IMR-90 (cell line): ENCODE measurements around the gene MRPL50. TPM values are rescaled to one million over a fixed set of nuclear protein-coding genes. Genes with fewer than 3 reads are reported as not detected.

ENCODE experiments used
- ATAC-seq: fragments of 200-7000 bp; cut with Tn5 transposase; 2 replicates; pipeline ENCODE4 v1.9.1; 2020; ENCODE audit warnings: low read depth, mild to moderate bottlenecking, moderate library complexity
- BruUV-seq: library from RNA; stranded (reverse); fragments of 400-500 nt; replicated peaks from 2 replicates; lab custom pipeline; 2021; lab: Mats Ljungman, UMichigan
- CTCF ChIA-PET: fragments of 300-600 bp; formaldehyde crosslinking; extraction: SDS; loops from one replicate; lab custom pipeline; 2021; ENCODE audit warnings: antibody characterized with exemption; lab: Yijun Ruan, JAX
- POLR2A ChIA-PET: fragments of 300-600 bp; sonication (Branson Sonifier 250); formaldehyde crosslinking; loops from one replicate; lab custom pipeline; 2022; ENCODE audit warnings: antibody characterized with exemption; ENCODE audit not compliant: unreplicated experiment; lab: Charles Lee
- DNase-seq: peaks from one replicate; pipeline ENCODE4 v3.0.0; 2013
- H2AFZ ChIP-seq: replicated peaks from 2 replicates; pipeline ENCODE3; 2013; ENCODE audit warnings: low read length, mild to moderate bottlenecking; ENCODE audit not compliant: poor library complexity
- H2AK5ac ChIP-seq: 2 replicates; pipeline ENCODE4 v1.6.1; 2013; ENCODE audit warnings: low read depth, low read length, inconsistent platforms
- H2AK9ac ChIP-seq: replicated peaks from 2 replicates; pipeline ENCODE3; 2013; ENCODE audit warnings: mild to moderate bottlenecking, low read depth, low read length, moderate library complexity; ENCODE audit not compliant: poor library complexity
- H2BK120ac ChIP-seq: 2 replicates; pipeline ENCODE4 v1.6.1; 2013; ENCODE audit warnings: low read depth, low read length, inconsistent platforms
- H2BK15ac ChIP-seq: 3 replicates; pipeline ENCODE4 v1.6.1; 2013; ENCODE audit warnings: low read depth, low read length, inconsistent platforms
- H2BK20ac ChIP-seq: 2 replicates; pipeline ENCODE4 v1.6.1; 2013; ENCODE audit warnings: low read depth, mild to moderate bottlenecking, inconsistent platforms, low read length, moderate library complexity
- H2BK5ac ChIP-seq: 2 replicates; pipeline ENCODE4 v1.6.1; 2013; ENCODE audit warnings: mild to moderate bottlenecking, low read depth, low read length, inconsistent platforms; ENCODE audit not compliant: poor library complexity, severe bottlenecking
- H3K14ac ChIP-seq: replicated peaks from 2 replicates; pipeline ENCODE4 v1.6.1; 2013; ENCODE audit warnings: low read depth, low read length, inconsistent platforms
- H3K18ac ChIP-seq: 2 replicates; pipeline ENCODE4 v1.6.1; 2013; ENCODE audit warnings: low read depth, low read length, control low read depth
- H3K23ac ChIP-seq: 2 replicates; pipeline ENCODE4 v1.6.1; 2013; ENCODE audit warnings: low read depth, low read length, inconsistent platforms
- H3K27ac ChIP-seq: 2 replicates; pipeline ENCODE4 v1.5.1; 2013; ENCODE audit warnings: mild to moderate bottlenecking, control low read depth, low read length; ENCODE audit not compliant: insufficient read depth
- H3K27me3 ChIP-seq: 2 replicates; pipeline ENCODE4 v1.6.1; 2013; ENCODE audit warnings: low read length; ENCODE audit not compliant: control insufficient read depth, insufficient read depth
- H3K36me3 ChIP-seq: 2 replicates; pipeline ENCODE4 v1.6.1; 2013; ENCODE audit warnings: low read length, mixed read lengths; ENCODE audit not compliant: control insufficient read depth, insufficient read depth
- H3K4ac ChIP-seq: 2 replicates; pipeline ENCODE4 v1.6.1; 2013; ENCODE audit warnings: low read depth, low read length, inconsistent platforms
- H3K4me1 ChIP-seq: 2 replicates; pipeline ENCODE4 v1.6.1; 2013; ENCODE audit warnings: low read length, mixed read lengths; ENCODE audit not compliant: control insufficient read depth, insufficient read depth
- H3K4me2 ChIP-seq: 2 replicates; pipeline ENCODE4 v1.6.1; 2013; ENCODE audit warnings: low read depth, mild to moderate bottlenecking, control low read depth, low read length, moderate library complexity
- H3K4me3 ChIP-seq: 2 replicates; pipeline ENCODE4 v1.5.1; 2013; ENCODE audit warnings: low read depth, mild to moderate bottlenecking, control low read depth, low read length, moderate library complexity; ENCODE audit not compliant: insufficient read depth
- H3K56ac ChIP-seq: 2 replicates; pipeline ENCODE4 v1.6.1; 2013; ENCODE audit warnings: low read length, inconsistent platforms; ENCODE audit not compliant: insufficient read depth; ENCODE audit errors: extremely low read depth
- H3K79me1 ChIP-seq, 2 experiments: 2 replicates each; pipeline ENCODE4 v1.6.1; 2013; ENCODE audit warnings: low read length in 2 of 2, inconsistent platforms in 1 of 2, low read depth in 1 of 2
- H3K9ac ChIP-seq: 2 replicates; pipeline ENCODE4 v1.6.1; 2013; ENCODE audit warnings: low read depth, low read length, control low read depth
- H3K9me1 ChIP-seq: 2 replicates; pipeline ENCODE4 v1.6.1; 2013; ENCODE audit warnings: low read length, inconsistent platforms; ENCODE audit not compliant: insufficient read depth
- H3K9me3 ChIP-seq: 2 replicates; pipeline ENCODE4 v1.6.1; 2013; ENCODE audit warnings: low read length; ENCODE audit not compliant: control insufficient read depth, insufficient read depth
- H4K20me1 ChIP-seq: 2 replicates; pipeline ENCODE4 v1.6.1; 2013; ENCODE audit warnings: low read length, inconsistent platforms; ENCODE audit not compliant: insufficient read depth
- H4K5ac ChIP-seq: 2 replicates; pipeline ENCODE4 v1.6.1; 2013; ENCODE audit warnings: mild to moderate bottlenecking, low read depth, low read length, control low read depth
- H4K8ac ChIP-seq, 2 experiments: 2 replicates each; pipeline ENCODE4 v1.6.1; 2013; ENCODE audit warnings: low read depth in 2 of 2, low read length in 2 of 2, control low read depth in 1 of 2, inconsistent platforms in 1 of 2
- H4K91ac ChIP-seq: 2 replicates; pipeline ENCODE4 v1.6.1; 2013; ENCODE audit warnings: low read depth, low read length, inconsistent platforms; ENCODE audit not compliant: insufficient read depth
- CHD1 ChIP-seq: IDR thresholded peaks from 2 replicates; pipeline ENCODE4 v1.6.1; 2012; ENCODE audit warnings: low read depth, low read length, improper control_type of control experiment
- CTCF ChIP-seq: conservative IDR thresholded peaks from 2 replicates; pipeline ENCODE4 v1.5.1; 2012; ENCODE audit warnings: mild to moderate bottlenecking, low read depth, low read length, improper control_type of control experiment
- MAFK ChIP-seq: IDR thresholded peaks from 2 replicates; pipeline ENCODE4 v1.6.1; 2012; ENCODE audit warnings: low read depth, low read length, improper control_type of control experiment
- MAZ ChIP-seq: IDR thresholded peaks from 2 replicates; pipeline ENCODE4 v1.6.1; 2012; ENCODE audit warnings: low read depth, mild to moderate bottlenecking, low read length, improper control_type of control experiment, moderate library complexity, borderline replicate concordance
- MXI1 ChIP-seq: IDR thresholded peaks from 2 replicates; pipeline ENCODE4 v1.6.1; 2012; ENCODE audit warnings: low read depth, mild to moderate bottlenecking, low read length, moderate library complexity, borderline replicate concordance
- NFE2L2 ChIP-seq: fragments of 150-350 bp; IDR thresholded peaks from 2 replicates; pipeline ENCODE4 v1.6.1; 2016; ENCODE audit warnings: low read depth, mild to moderate bottlenecking, low read length
- RCOR1 ChIP-seq: IDR thresholded peaks from 2 replicates; pipeline ENCODE4 v1.6.1; 2012; ENCODE audit warnings: mild to moderate bottlenecking, low read length, improper control_type of control experiment; ENCODE audit not compliant: insufficient replicate concordance
- SMC3 ChIP-seq: fragments of 150-350 bp; IDR thresholded peaks from 2 replicates; pipeline ENCODE4 v1.6.1; 2016; ENCODE audit warnings: low read depth, mild to moderate bottlenecking, antibody characterized with exemption, low read length, moderate library complexity
- WGBS, 2 experiments: methylation state at CpG; one replicate each; pipeline versions ENCODE4 v1.1.5 to v1.1.7; 2013; ENCODE audit warnings: missing lambda C conversion rate in 2 of 2; ENCODE audit not compliant: insufficient read length in 1 of 2; ENCODE audit errors: extremely low coverage in 2 of 2; 5-methylcytosine and 5-hydroxymethylcytosine counted together
- dilution Hi-C: fragments of 300-500 bp; cut with HindIII; formaldehyde crosslinking; loops from one replicate; pipeline ENCODE4 v1.14.3; 2018; ENCODE audit warnings: low sequenced_read_pairs; ENCODE audit not compliant: unreplicated experiment
- in situ Hi-C: fragments of 300-500 bp; cut with MboI; formaldehyde crosslinking; loops from 3 replicates; pipeline ENCODE4 v1.14.3; 2019; ENCODE audit warnings: low sequenced_read_pairs, inconsistent platforms, mixed read lengths
- intact Hi-C: fragments of 100-400 bp; cut with micrococcal nuclease; formaldehyde crosslinking; loops from 2 replicates; pipeline ENCODE4 v1.10.0; 2022
- polyA plus RNA-seq, 3 experiments: library from polyadenylated mRNA; depleted of rRNA; stranded (reverse); fragments of >200 nt; gene quantifications; 2 replicates each; pipeline ENCODE4 v1.2.3, GENCODE V29; 2012; ENCODE audit warnings: low replicate concordance in 1 of 3
- total RNA-seq: library from RNA; depleted of rRNA; stranded (reverse); fragments of >200 nt; gene quantifications from 2 replicates; pipeline ENCODE4 v1.2.3, GENCODE V29; 2012

The MRPL50 gene
- total and polyA plus RNA-seq, 2 of the 4 experiments (the other 2 are of a cell fraction), result 7.5 to 8.6 TPM

- intact Hi-C loops, result no loop called here
- no peak overlapping the region for H3K23ac ChIP-seq
- CTCF ChIA-PET, result interaction anchor here (1.5 kb wide), 1 partner anchor 11 kb away, joined by 5 read pairs; no protein-coding TSS in a partner anchor
- H4K91ac ChIP-seq, result no peak overlapping the region
- no peak overlapping the region for H3K9ac ChIP-seq
- H2BK15ac ChIP-seq, result no peak overlapping the region
- no peak overlapping the region for H3K27ac ChIP-seq
- H2BK120ac ChIP-seq, result no peak overlapping the region
- peaks cover 6% of the 10 kb centered on the region for H3K27me3 ChIP-seq
- TF ChIP-seq CTCF (no peak), SMC3 (no peak), MAFK (no peak), CHD1 (no peak), RCOR1 (no peak), NFE2L2 (no peak), MAZ (no peak), MXI1 (no peak)
- no peak overlapping the region for H2AK9ac ChIP-seq
- no peaks in the 10 kb centered on the region for H3K9me3 ChIP-seq
- no peaks in the 10 kb centered on the region for H3K9me1 ChIP-seq
- no peak overlapping the region for H3K4me2 ChIP-seq
- DNase-seq, result no peak
- H3K4me1 ChIP-seq, result no peaks in the 10 kb centered on the region
- no peak overlapping the region for H2AFZ ChIP-seq
- no peak overlapping the region for H3K4me3 ChIP-seq
- no peak overlapping the region for H3K4ac ChIP-seq
- H2BK20ac ChIP-seq, result no peak overlapping the region
- H2AK5ac ChIP-seq, result no peak overlapping the region
- dilution Hi-C loops, result no loop called here
- no peaks in the 10 kb centered on the region for H3K36me3 ChIP-seq
- H4K8ac ChIP-seq, result no peak overlapping the region
- no peaks in the 10 kb centered on the region for H4K20me1 ChIP-seq
- H3K14ac ChIP-seq, result no peak overlapping the region
- H3K79me1 ChIP-seq, result no peaks in the 10 kb centered on the region
- in situ Hi-C loops, result no loop called here
- POLR2A ChIA-PET, result no interaction called here
- BruUV-seq, result no TSS peak
- no peak overlapping the region for H3K18ac ChIP-seq
- H2BK5ac ChIP-seq, result no peak overlapping the region
- WGBS, 2 experiments, result no CpG with 5 or more reads among the region's 2 CpGs
- no peak for ATAC-seq
- no peak overlapping the region for H4K5ac ChIP-seq
- H3K56ac ChIP-seq, result no peak overlapping the region
These were observed 39.4 kb upstream of the MRPL50 start for GRCh38 chr9:101437806-101438232.
